Testis (tissue), 2 donors: Measurements from ENCODE around the gene CDH4.

ENCODE experiments used
- POLR2A ChIP-seq: fragments of 450-650 bp; IDR thresholded peaks from one replicate; pipeline ENCODE4 v1.6.1; 2017; ENCODE audit warnings: antibody characterized with exemption, mild to moderate bottlenecking, moderate library complexity
- TF ChIP-seq, protein P1 (sequence below), 3 experiments: fragments of 450-650 bp in 2 of 3; fragments of 200-600 bp in 1 of 3; sonication (generic) in 1 of 3; IDR thresholded peaks; one replicate each; pipeline ENCODE4 v1.5.1; 2016 to 2019; ENCODE audit warnings: antibody characterized with exemption in 3 of 3, mild to moderate bottlenecking in 2 of 3, moderate library complexity in 1 of 3

DNA sequence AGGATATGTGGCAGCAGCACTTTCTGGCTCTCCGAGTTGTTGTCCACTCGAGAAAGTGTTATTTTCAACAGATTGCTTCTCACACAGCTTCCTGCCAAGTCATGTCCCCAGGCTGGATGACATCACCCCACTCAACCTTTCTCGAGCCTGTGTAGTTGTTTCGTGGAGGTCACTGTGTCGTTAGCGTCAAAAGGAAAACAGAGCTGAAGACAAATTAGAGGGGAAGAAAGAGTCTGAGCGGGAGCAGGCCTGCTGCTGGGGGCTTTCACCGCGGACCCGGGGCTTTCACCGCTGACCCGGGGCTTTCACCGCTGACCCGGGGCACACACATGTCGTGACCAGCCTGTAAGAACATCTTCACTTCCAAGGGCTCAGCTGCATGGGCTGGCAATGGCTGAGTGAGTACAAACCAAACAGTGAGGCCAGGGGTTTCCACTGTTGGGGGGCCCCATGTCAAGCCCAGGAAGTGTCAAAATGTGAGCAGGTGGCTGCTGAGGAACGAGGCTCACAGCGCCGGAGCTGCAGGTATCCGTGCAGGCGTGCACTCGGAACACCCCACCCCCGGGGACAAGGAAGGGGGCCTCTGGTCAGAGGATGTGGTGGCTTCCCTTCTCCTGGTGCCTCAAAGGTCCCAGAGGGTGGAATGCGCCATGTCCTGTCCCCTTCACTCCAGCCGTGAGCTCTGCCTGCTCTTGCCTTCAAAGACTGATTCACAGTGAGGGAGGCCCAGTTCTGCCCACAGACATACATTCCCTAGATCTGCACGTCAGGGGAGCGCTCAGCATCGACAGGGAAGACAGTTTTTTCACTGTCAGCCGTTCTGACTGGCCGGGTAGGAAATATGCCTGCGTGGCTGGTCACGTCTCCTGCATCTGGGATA, 447.7 kb downstream of the CDH4 start:
- TF ChIP-seq, protein P1, sequence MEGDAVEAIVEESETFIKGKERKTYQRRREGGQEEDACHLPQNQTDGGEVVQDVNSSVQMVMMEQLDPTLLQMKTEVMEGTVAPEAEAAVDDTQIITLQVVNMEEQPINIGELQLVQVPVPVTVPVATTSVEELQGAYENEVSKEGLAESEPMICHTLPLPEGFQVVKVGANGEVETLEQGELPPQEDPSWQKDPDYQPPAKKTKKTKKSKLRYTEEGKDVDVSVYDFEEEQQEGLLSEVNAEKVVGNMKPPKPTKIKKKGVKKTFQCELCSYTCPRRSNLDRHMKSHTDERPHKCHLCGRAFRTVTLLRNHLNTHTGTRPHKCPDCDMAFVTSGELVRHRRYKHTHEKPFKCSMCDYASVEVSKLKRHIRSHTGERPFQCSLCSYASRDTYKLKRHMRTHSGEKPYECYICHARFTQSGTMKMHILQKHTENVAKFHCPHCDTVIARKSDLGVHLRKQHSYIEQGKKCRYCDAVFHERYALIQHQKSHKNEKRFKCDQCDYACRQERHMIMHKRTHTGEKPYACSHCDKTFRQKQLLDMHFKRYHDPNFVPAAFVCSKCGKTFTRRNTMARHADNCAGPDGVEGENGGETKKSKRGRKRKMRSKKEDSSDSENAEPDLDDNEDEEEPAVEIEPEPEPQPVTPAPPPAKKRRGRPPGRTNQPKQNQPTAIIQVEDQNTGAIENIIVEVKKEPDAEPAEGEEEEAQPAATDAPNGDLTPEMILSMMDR (IDR thresholded peaks at IDR 0.05): no peak
- no peak for TF ChIP-seq POLR2A
